Gastroesophageal sphincter (tissue), 4 donors: ENCODE results near the gene OTP. TPM values are rescaled to one million over a fixed set of nuclear protein-coding genes. Genes with fewer than 3 reads are reported as not detected.

Experiments used
- ATAC-seq: fragments of 150-250 bp; one replicate; pipeline ENCODE4 v1.9.1; 2016; ENCODE audit warnings: mild to moderate bottlenecking, moderate library complexity
- H3K27ac ChIP-seq, 4 donors: fragments of 200-600 bp; sonication (generic) in 3 of 4; 1 replicate in 3 of 4; 2 replicates in 1 of 4; pipeline ENCODE4 v1.5.1; 2016 to 2019
- H3K27me3 ChIP-seq: fragments of 200-600 bp; sonication (generic); one replicate; pipeline ENCODE4 v1.5.1; 2019
- H3K36me3 ChIP-seq, 2 donors: fragments of 200-600 bp; sonication (generic); one replicate each; pipeline ENCODE4 v1.5.1; 2019; ENCODE audit warnings: control low read depth in 1 of 2
- H3K4me1 ChIP-seq, 3 donors: fragments of 200-600 bp; sonication (generic); 1 replicate in 2 of 3; 2 replicates in 1 of 3; pipeline ENCODE4 v1.5.1; 2016 to 2019; ENCODE audit warnings: control low read depth in 2 of 3
- H3K4me3 ChIP-seq, 2 donors: fragments of 200-600 bp; sonication (generic); one replicate each; pipeline ENCODE4 v1.5.1; 2019; ENCODE audit warnings: mild to moderate bottlenecking in 1 of 2, moderate library complexity in 1 of 2
- H3K9me3 ChIP-seq, 3 donors: fragments of 200-600 bp; sonication (generic); one replicate each; pipeline ENCODE4 v1.5.1; 2017 to 2019; ENCODE audit warnings: control low read depth in 2 of 3
- EP300 ChIP-seq: sonication (generic); formaldehyde crosslinking; IDR thresholded peaks from one replicate; pipeline ENCODE4 v1.6.1; 2017; ENCODE audit warnings: antibody characterized with exemption, mild to moderate bottlenecking
- POLR2A ChIP-seq, 2 donors: fragments of 450-650 bp; IDR thresholded peaks; one replicate each; pipeline ENCODE4 v1.6.1; 2017; ENCODE audit warnings: antibody characterized with exemption in 2 of 2, mild to moderate bottlenecking in 2 of 2, moderate library complexity in 1 of 2
- POLR2AphosphoS5 ChIP-seq: sonication (generic); formaldehyde crosslinking; IDR thresholded peaks from one replicate; pipeline ENCODE4 v1.6.1; 2017; ENCODE audit warnings: antibody characterized with exemption
- WGBS, 2 donors: methylation state at CpG; one replicate each; pipeline ENCODE4 v1.1.5; 2018; ENCODE audit warnings: low coverage in 1 of 2; 5-methylcytosine and 5-hydroxymethylcytosine counted together
- total RNA-seq, 4 donors: library from RNA; depleted of rRNA; stranded (reverse); fragments of >200 nt; gene quantifications; one replicate each; pipeline ENCODE4 v1.1.0, GENCODE V29; 2016
- TF ChIP-seq, protein P1 (sequence below), 4 experiments: fragments of 200-600 bp in 2 of 4; fragments of 450-650 bp in 2 of 4; sonication (generic) in 1 of 4; IDR thresholded peaks; one replicate each; pipeline ENCODE4 v1.5.1; 2017 to 2019; ENCODE audit warnings: antibody characterized with exemption in 4 of 4, mild to moderate bottlenecking in 2 of 4, moderate library complexity in 2 of 4

Gene OTP
- total RNA-seq, 4 donors from 2014 or later = 0.50 TPM; not detected in 3

DNA sequence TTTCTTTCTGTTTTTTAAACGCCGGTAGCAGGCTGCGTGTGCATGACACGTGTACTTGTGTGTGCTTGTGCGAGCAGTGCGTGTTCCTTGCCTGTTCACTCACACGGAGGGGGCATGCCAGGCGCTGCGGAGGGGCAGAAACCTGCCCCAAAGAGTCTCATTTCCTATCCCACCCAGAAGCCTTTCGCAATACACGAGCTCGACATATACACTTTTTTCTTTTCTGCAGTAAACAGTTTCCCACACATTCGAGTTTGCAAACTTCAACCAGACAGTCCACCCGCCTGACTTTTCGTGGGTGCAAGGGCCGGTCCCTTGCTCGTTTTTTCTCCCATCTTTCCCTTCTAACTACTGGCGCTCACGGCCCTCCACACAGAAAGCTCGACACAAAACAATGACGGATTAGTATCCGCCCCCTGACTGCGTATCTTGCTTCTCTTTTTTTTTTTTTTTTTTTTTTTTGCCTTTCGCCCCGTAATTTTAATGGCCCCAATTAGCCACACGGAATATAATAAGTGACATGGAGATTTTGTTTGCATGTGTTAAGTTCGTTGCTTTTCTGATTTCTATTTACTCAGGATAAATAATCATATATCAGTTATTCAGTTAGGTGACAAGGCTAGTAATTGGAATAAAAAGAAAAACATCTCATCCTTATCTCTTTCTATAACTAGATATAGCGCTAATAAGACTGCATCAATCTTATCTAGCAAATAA, 5.3 kb upstream of the OTP start:
- no peak overlapping the region for H3K4me3 ChIP-seq
- peaks cover 0 to 55% (median 14%) of the 10 kb centered on the region in 3 donors for H3K4me1 ChIP-seq
- no peaks in the 10 kb centered on the region for H3K36me3 ChIP-seq
- no peak overlapping the region for H3K27ac ChIP-seq
- ATAC-seq = no peak
- H3K9me3 ChIP-seq = no peaks in the 10 kb centered on the region
- TF ChIP-seq EP300 = no peak
- no peak for TF ChIP-seq POLR2AphosphoS5
- TF ChIP-seq POLR2A (IDR thresholded peaks at IDR 0.05) = no peak
- TF ChIP-seq, protein P1, sequence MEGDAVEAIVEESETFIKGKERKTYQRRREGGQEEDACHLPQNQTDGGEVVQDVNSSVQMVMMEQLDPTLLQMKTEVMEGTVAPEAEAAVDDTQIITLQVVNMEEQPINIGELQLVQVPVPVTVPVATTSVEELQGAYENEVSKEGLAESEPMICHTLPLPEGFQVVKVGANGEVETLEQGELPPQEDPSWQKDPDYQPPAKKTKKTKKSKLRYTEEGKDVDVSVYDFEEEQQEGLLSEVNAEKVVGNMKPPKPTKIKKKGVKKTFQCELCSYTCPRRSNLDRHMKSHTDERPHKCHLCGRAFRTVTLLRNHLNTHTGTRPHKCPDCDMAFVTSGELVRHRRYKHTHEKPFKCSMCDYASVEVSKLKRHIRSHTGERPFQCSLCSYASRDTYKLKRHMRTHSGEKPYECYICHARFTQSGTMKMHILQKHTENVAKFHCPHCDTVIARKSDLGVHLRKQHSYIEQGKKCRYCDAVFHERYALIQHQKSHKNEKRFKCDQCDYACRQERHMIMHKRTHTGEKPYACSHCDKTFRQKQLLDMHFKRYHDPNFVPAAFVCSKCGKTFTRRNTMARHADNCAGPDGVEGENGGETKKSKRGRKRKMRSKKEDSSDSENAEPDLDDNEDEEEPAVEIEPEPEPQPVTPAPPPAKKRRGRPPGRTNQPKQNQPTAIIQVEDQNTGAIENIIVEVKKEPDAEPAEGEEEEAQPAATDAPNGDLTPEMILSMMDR (IDR thresholded peaks at IDR 0.05) = no peak
- 11 to 12% methylated on average over 26 to 27 of the region's 28 CpGs for WGBS, 2 donors
- H3K27me3 ChIP-seq = peaks cover 93% of the 10 kb centered on the region

DNA sequence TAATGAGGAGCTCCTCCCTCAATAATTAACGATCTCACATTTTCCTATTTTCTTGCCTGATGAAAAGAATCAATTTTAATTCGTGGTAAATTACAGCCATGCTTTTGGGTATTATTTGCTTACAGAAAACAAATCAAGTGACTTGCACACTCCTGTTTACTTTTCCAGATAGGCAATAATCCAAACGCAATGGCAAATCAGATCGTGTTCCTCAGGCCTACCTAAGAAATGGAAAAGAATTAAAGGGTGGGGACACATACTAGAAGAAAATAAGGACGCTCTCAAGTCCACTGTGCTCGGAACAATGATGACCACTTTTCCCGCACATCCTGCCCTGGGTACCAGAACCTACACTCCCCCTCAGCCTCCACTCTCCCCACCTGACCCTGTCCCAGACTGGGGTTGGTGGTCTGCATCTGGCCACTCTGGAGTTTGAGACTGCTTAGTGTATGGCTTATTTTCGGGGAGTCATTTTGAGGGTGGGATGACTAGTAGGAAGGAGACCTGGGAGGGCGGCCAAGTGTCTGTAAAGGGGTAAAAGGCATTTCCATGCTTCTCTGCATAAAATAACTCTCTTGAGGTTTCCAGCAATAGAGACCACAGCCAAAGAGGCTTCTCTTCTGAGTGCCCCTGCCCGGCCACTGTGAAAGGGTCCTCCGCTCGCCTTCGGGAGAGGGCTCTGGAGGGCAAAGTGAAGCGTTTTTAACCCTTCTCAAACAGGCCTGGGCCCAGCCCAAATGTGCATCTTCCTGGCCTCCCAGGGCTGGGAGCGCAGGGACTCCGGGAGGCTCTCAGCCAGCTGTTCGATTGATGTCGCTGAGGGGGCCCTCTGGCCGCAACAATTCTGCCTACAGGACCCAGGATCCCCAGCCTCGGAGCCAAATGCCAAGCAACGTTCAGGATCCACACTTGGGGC, 4.5 kb upstream of the OTP start:
- ATAC-seq = no peak
- H3K27ac ChIP-seq = no peak overlapping the region
- H3K4me3 ChIP-seq = no peak overlapping the region
- no peaks in the 10 kb centered on the region for H3K36me3 ChIP-seq
- WGBS, 2 donors = 13 to 16% methylated on average over 10 to 13 of the region's 21 CpGs
- H3K4me1 ChIP-seq = peaks cover 0 to 62% (median 14%) of the 10 kb centered on the region in 3 donors
- no peaks in the 10 kb centered on the region for H3K9me3 ChIP-seq
- TF ChIP-seq, protein P1 (IDR thresholded peaks at IDR 0.05) = no peak
- TF ChIP-seq POLR2A (IDR thresholded peaks at IDR 0.05) = no peak
- no peak for TF ChIP-seq EP300
- no peak for TF ChIP-seq POLR2AphosphoS5
- peaks cover 93% of the 10 kb centered on the region for H3K27me3 ChIP-seq

DNA sequence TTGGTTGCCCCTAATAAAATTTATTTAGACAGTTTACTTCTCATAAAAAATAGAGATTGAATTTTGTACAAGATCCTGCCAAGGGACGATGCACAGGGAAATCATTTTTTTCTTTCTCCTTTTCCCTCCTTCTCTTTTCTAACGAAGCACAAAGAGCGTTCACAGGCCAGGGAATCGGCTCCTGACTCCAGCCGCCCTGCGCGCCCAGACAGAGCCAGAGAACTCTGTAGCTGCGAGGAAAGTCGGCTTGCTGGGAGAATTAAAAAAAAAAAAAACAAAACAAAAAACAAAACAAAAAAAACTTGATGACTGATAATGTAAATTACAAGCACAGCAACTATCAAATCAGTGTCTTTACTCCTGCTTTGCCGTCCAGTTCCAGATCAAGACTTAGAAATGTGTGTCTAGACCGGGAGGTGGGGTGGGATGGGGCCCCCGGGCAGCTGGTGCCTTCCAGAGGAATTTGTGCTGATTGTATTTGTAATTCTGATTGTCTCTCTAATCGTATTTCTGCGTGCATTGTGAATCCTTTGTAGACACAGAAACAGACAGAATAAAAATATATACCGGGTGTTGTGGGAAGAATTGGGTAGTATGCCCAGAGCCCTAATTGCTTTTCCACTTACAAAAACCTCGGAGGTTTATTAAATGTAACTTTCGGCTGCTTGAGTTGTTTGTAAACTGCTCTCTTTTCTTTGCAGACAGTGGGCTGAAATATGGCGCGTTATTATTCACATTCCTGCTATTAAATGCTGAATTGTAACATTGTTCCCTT, 3.6 kb upstream of the OTP start:
- Histone ChIP-seq H3K4me3 (no peak overlapping the region), H3K9me3 (no peaks in the 10 kb centered on the region), H3K27ac (no peak overlapping the region), H3K27me3 (peaks cover 94% of the 10 kb centered on the region), H3K4me1 (peaks cover 0 to 70% (median 18%) of the 10 kb centered on the region in 3 donors), H3K36me3 (no peaks in the 10 kb centered on the region)
- WGBS, 2 donors = 19 to 24% methylated on average over 9 to 14 of the region's 19 CpGs
- TF ChIP-seq, protein P1 (IDR thresholded peaks at IDR 0.05) = no peak
- no peak for TF ChIP-seq POLR2AphosphoS5
- TF ChIP-seq EP300 = no peak
- no peak for TF ChIP-seq POLR2A (IDR thresholded peaks at IDR 0.05)
- ATAC-seq = no peak

DNA sequence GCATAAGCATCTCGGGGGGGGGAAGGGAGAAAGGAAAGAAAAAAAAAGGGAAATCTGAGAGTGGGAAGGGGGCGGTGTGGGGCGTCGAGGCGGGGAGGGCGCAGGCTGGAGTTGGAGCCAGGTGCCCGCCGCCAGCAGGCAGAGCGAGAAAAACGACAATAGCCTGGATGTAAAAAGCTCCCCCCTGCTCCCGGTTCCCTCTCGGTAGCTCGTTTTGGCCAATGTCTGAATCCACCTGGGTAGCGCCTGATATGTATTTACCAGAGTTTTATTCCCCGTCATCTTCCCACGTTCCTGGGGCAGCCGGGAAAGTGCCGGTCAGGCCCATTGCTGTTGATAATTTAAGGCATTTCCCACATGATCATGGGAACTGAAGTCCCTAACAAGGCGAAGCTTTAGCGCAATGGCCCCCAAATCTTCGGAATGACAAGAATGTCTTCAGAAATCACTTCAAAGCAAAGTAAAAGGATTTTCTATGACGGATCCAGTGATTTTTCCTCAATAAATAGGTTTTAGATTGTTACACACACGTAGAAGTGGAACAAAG, 3.0 kb upstream of the OTP start:
- WGBS, 2 donors = 8 to 11% methylated on average over 16 to 20 of the region's 23 CpGs
- Histone ChIP-seq H3K36me3 (no peaks in the 10 kb centered on the region), H3K9me3 (no peaks in the 10 kb centered on the region), H3K4me3 (no peak overlapping the region), H3K4me1 (peaks cover 0 to 76% (median 25%) of the 10 kb centered on the region in 3 donors), H3K27ac (no peak overlapping the region), H3K27me3 (peaks cover 100% of the 10 kb centered on the region)
- no peak for ATAC-seq
- TF ChIP-seq POLR2AphosphoS5 (no peak), POLR2A (IDR thresholded peaks at IDR 0.05) (no peak), EP300 (no peak)
- TF ChIP-seq, protein P1 (IDR thresholded peaks at IDR 0.05) = no peak
